NCI-H526 treated with DMSO at 0.1 percent for 48 hours (cell line): Measurements from ENCODE around the gene TWIST2.

Source experiments
- DNase-seq: peaks from one replicate; lab custom pipeline; 2025; lab: John Stamatoyannopoulos, UW

TWIST2 gene

DNA sequence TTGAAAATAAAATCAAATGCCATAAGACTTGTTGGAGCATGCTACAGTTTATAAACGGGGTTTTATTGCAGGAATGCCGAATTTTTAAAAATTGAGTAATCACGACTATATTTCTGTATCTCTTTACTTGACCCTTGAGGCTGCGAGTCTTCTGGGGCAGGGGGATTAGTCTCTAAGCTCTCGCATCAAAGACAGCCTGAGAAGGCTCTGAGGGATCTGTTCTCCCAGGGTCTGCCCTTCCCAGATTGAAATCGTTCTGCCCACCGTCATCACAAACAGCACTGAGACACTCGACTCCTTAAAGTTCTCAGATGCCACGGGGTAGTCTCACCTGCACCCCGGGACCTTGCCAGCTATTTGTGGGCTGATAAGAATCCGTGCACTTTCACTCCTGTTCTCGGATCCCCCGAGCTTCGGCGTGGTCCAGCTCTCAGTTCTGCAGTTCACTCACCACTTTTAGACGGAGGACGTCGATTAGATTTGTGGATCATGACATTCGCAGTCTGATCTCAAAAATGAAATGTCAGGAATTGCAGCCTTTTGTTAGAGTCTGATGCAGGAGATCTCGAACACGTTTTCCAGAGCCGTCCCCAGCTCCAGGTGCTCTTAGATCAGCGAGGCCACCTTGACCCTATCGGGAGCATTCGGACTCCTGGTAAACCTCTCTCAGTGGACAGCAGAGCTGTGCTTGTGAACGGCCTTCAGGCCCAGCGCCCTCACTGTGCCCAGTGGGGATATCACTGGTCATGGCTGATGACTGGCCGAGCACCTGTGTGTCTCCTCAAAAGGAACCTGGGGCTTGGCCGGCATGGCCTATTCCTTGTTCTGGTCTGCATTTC is 43.0 kb downstream of the TWIST2 start:
- DNase-seq, result no peak

- DNase-seq, result no peak
Observed at GRCh38 chr2:238891457-238892203, 43.7 kb downstream of the TWIST2 start.

DNA sequence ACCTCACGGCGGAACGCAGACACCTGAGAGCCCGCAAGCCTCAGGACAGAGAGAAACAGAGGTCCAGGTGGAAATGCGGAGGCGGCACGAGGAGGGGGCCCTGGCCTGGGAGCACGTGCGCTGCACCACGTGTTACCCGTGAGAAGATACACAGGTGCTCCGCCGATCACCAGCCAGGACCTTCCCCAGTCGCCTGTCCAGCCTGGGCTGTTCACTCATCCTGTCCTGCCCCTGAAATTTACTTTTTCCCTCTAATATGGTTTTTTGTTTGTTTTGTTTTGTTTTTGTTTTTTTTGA is 44.3 kb downstream of the TWIST2 start:
- no peak for DNase-seq

- no peak for DNase-seq
Observed at GRCh38 chr2:238892796-238893195, 44.9 kb downstream of the TWIST2 start.

DNA sequence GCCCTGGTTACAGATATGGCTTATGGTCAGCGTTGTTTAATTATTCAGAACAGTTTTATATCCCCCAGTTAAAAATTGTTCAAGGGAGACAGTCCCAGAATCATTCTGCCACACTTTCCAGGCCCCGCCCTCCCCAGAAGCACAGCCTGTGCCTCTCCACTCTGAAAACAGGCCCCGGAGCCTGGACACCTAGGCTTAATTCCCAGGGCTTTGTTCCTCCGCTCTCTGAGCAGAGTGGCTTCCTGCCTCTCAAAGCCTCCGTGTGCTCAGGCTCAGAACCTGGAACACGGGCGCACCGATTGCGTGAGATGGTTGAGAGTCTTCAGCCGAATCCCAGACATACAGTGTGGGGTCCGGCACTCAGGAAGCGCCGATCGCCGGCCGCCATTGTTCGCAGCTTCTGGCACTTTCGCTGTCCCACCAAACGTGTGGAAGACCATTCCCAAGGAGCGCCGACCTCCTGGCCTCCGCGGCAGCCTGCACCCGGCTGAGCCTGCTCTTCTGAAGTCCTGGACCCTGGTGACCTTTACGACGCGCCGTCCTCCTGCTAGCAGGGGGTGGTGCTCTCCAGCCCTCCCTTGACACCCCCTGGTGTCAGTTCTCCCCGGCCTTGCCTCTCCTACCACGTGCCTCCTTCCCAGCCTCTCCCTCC is 45.6 kb downstream of the TWIST2 start:
- DNase-seq, result no peak

- no peak for DNase-seq
Observed at GRCh38 chr2:238894226-238894949, 46.5 kb downstream of the TWIST2 start.

DNA sequence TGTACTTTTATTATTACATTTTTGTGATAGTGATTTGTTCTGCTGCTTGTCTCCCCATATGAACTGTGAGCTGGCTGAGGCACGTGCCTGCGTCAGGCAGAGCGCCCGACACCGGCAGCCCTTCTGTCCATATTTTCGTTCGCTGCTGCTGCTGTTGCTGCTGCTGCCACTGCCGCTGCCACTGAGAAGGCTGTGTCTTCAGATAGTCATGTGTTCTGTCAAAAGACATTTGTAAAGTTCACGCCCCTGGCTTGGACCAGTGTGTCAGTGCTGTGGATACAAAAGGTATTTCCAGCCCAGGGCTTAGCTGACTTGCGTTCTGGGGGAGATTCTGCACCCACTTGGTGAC is 47.0 kb downstream of the TWIST2 start:
- no peak for DNase-seq

GRCh38 chr2:238895361-238895882 is 47.5 kb downstream of the TWIST2 start:
- no peak for DNase-seq

GRCh38 chr2:238895891-238896600 is 48.2 kb downstream of the TWIST2 start:
- DNase-seq, result no peak

GRCh38 chr2:238896641-238897040 is 48.8 kb downstream of the TWIST2 start:
- no peak for DNase-seq

- DNase-seq, result no peak
Observed at GRCh38 chr2:238897122-238897880, 49.4 kb downstream of the TWIST2 start.

GRCh38 chr2:238897911-238898311 is 50.0 kb downstream of the TWIST2 start:
- DNase-seq, result no peak

GRCh38 chr2:238898534-238899281 is 50.8 kb downstream of the TWIST2 start:
- DNase-seq, result no peak

GRCh38 chr2:238899386-238899785 is 51.5 kb downstream of the TWIST2 start:
- DNase-seq, result no peak

GRCh38 chr2:238900511-238900910 is 52.6 kb downstream of the TWIST2 start:
- DNase-seq, result no peak

DNA sequence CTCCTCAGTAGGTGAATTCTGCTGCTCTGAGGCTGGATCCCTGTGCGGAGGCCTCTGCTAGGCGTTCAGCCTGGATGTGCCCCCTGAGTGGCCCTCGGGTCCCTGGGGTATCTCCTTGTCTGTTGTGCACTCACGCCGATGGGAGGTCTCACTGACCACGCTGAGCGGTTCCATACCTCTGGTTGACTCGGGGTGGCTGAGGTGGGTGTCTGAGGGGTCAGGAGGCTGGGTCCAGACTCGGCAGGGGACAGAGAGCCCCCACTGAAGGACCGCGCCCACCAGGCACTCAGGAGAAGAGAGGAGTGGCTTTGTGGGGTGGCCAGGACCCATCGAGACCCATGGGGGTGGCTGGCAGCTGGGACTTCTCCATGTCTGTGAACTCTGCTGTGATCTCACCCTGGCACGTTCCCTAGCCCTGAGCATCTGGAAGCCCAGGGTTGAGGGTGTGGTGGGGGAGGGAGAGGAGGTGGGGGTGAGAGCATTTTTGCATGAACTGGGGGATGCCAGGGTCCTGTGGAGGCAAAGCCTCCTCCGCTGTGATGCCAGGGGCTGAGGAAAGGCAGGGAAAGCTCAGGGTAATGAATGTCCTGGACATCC is 53.7 kb downstream of the TWIST2 start:
- no peak for DNase-seq

DNA sequence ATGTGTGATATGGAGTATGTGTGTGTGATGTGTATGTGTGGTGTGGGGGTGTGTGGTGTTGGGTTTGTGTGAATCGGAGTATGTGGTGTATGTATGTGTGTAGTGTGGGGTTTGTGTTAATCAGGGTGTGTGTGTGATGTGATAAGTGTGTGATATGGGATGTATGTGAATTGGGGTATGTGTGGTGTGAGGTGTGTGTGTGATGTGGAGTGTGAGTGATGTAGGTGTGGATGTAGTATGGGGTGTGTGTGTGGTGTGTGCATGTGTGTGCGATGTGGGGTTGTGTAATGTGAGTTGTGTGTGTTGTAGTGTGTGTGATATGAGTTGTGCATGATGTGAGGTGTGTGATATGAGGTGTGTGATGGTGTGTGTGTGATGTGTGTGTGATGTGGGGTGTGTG is 54.4 kb downstream of the TWIST2 start:
- DNase-seq, result no peak

GRCh38 chr2:238903141-238903540 is 55.3 kb downstream of the TWIST2 start:
- DNase-seq, result no peak

GRCh38 chr2:238904177-238904576 is 56.3 kb downstream of the TWIST2 start:
- DNase-seq, result no peak

- no peak for DNase-seq
Observed at GRCh38 chr2:238904716-238905115, 56.8 kb downstream of the TWIST2 start.
